BLaER1 (cell line): Measurements from ENCODE around the gene DOCK7.

ENCODE experiments used
- H3K27ac ChIP-seq: shearing (Covaris generic); formaldehyde crosslinking; 2 replicates; pipeline ENCODE4 v1.8.1; 2022
- H3K27me3 ChIP-seq: shearing (Covaris generic); formaldehyde crosslinking; 2 replicates; pipeline ENCODE4 v1.8.1; 2022
- H3K36me3 ChIP-seq: shearing (Covaris generic); formaldehyde crosslinking; 2 replicates; pipeline ENCODE4 v1.8.1; 2022
- H3K4me1 ChIP-seq: shearing (Covaris generic); formaldehyde crosslinking; 2 replicates; pipeline ENCODE4 v1.8.1; 2022
- H3K4me2 ChIP-seq: shearing (Covaris generic); formaldehyde crosslinking; 2 replicates; pipeline ENCODE4 v1.8.1; 2022
- H3K4me3 ChIP-seq: shearing (Covaris generic); formaldehyde crosslinking; 2 replicates; pipeline ENCODE4 v1.8.1; 2022
- H3K9ac ChIP-seq: shearing (Covaris generic); formaldehyde crosslinking; 2 replicates; pipeline ENCODE4 v1.8.1; 2022
- H3K9me3 ChIP-seq: shearing (Covaris generic); formaldehyde crosslinking; 2 replicates; pipeline ENCODE4 v1.8.1; 2022
- H4K20me1 ChIP-seq: shearing (Covaris generic); formaldehyde crosslinking; 2 replicates; pipeline ENCODE4 v1.8.1; 2022
- Cebpa-rat ChIP-seq: shearing (Covaris generic); IDR thresholded peaks from 2 replicates; pipeline ENCODE4 v1.8.1; 2022

Gene DOCK7

DNA sequence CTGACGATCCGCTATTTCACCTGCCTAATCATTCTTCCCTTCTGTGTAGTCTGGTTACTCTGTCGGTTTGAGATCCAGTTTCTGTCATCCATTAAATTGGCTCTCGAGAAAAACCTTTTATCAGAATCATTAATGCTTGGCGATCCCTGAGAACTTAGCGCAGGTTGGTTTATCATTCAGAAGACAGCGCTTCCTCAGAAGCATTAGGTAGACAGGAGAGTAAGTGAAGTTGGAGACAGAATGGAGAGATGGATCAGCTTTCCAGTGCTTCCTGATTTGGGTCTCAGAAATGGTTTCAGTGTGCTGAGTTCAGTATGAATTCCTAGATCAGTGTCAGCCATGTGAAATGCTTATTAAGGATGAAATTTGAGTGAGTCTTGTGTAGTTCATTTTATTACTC lies 250.0 kb downstream of the DOCK7 start:
- Histone ChIP-seq H3K9ac (peak overlapping the region; percentile 95), H3K27ac (peak overlapping the region; percentile 99), H3K9me3 (no peaks in the 10 kb centered on the region), H3K4me3 (peak overlapping the region; percentile 100), H3K4me1 (peaks cover 47% of the 10 kb centered on the region), H3K36me3 (peaks cover 25% of the 10 kb centered on the region), H3K27me3 (no peaks in the 10 kb centered on the region), H4K20me1 (peaks cover 52% of the 10 kb centered on the region), H3K4me2 (peak overlapping the region; percentile 74)
- TF ChIP-seq Cebpa-rat, result no peak

DNA sequence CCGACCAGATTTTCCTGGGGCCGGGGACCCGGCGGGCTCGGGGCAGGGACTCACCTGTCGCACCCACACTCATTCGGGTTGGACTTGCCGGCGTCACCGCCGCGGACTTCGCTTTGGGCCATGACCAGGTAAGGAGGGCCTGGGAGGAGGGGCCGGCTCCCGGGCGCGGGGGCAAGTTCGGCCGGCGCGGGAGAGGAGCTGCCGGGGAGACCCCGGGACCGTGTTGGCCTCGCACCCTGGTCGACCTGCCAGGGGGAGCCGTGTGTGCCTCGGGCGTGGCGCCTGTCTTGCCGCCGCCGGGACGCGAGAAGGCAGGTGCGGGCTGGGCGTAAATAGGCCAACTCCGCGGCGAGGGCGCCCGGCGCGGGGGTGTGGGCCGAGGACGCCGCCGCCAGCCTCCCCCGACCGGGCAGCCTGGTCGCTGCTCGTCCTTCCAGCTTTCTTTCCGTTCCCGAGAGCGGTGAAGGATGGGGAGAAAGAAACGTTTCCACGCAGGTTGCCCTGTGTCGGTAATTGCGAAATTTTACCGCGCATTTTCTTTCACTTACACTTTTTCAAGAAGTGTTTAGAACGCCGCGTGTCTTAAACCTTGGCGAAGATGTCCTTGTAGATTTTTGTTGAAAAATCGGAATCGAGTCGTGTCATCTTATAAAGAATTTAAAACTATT lies 250.8 kb downstream of the DOCK7 start:
- H3K4me3 ChIP-seq, result peak overlapping the region; percentile 100
- peak overlapping the region; percentile 74 for H3K4me2 ChIP-seq
- peak overlapping the region; percentile 95 for H3K9ac ChIP-seq
- H3K4me1 ChIP-seq, result peaks cover 47% of the 10 kb centered on the region
- H3K27me3 ChIP-seq, result no peaks in the 10 kb centered on the region
- no peaks in the 10 kb centered on the region for H3K9me3 ChIP-seq
- peaks cover 17% of the 10 kb centered on the region for H3K36me3 ChIP-seq
- TF ChIP-seq Cebpa-rat, result peak; percentile 56; the same call in 1 of the 2 replicates
- H3K27ac ChIP-seq, result peak overlapping the region; percentile 99
- peaks cover 52% of the 10 kb centered on the region for H4K20me1 ChIP-seq

DNA sequence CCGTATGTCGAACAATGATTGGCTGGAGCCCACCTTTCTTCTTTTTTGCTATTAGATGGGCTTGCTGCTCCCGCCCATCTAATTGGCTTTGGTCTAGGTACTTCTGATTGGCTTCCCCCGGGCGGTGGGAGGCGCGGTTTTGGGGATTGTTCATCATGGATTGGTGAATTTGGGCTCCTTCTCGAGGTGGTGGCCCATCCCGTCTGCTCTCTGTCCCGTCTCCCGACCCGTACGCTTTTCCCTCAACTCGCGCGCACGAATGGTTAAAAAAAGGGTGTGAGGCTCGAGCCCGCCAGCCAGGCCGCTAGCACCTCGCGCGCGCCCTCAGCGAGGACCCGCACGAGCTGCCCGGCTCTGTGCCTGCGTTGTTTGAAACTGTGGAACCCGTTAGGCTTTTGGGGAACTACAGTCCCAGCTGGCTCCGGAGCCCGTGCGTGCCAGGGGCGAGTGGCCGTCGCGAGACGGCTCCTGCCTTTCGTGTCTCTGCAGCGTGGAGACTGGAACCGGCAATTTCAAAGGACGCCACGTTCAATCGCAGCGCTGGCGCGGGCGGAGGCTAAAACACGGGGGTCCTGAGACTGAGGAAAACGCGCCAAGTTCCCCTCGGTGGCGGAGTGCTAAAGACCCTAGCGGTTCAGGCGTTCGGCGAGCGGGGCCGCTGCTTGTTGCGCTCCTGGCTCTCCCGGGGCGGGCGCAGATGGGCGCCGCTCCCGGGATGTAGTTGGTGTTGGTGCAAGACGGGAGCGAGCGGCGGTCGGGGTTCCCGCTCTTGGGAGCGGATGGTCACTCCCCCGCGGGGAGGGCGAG lies 251.5 kb downstream of the DOCK7 start, which contains the start of gene USP1:
TSS of gene USP1 (plus strand) at position 584 of the 807 bp plus-strand sequence. CDS start 2,819 bp downstream, outside the sequence.
- Histone ChIP-seq H3K36me3 (peaks cover 10% of the 10 kb centered on the region), H3K4me1 (peaks cover 47% of the 10 kb centered on the region), H3K27me3 (no peaks in the 10 kb centered on the region), H3K9ac (peak within 1 kb of the TSS; percentile 97), H3K4me2 (peak within 1 kb of the TSS; percentile 95), H3K9me3 (no peaks in the 10 kb centered on the region), H3K4me3 (peak within 1 kb of the TSS; percentile 100), H4K20me1 (peaks cover 46% of the 10 kb centered on the region), H3K27ac (peak within 1 kb of the TSS; percentile 99)
- no peak for TF ChIP-seq Cebpa-rat

DNA sequence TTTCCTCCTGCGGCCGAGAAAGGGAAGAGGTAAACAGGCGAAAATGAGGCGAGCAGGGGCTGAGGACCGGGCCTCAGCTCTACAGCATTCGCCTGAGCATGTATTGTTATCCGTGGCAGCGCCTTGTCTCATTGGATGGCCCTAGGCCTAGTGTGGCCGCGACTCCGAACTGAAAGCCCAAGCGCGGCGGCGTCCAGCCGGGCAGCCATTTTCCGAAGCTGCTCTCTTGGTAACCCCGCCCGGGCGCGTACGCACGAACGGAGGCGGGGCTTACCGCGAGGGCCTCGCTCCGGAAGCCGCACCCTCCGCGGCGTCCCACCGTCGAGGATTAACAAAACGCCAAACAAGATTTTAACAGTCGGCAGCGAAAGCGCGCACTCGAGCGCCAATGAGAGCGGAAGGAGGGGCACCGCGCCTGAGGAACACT lies 252.1 kb downstream of the DOCK7 start:
- Histone ChIP-seq H3K27me3 (no peaks in the 10 kb centered on the region), H3K27ac (peak overlapping the region; percentile 99), H3K4me3 (peak overlapping the region; percentile 100), H3K9me3 (no peaks in the 10 kb centered on the region), H3K4me2 (peak overlapping the region; percentile 95), H3K9ac (peak overlapping the region; percentile 97), H3K4me1 (peaks cover 48% of the 10 kb centered on the region), H3K36me3 (peaks cover 6% of the 10 kb centered on the region; the same call in 1 of the 2 replicates), H4K20me1 (peaks cover 40% of the 10 kb centered on the region)
- TF ChIP-seq Cebpa-rat, result no peak

DNA sequence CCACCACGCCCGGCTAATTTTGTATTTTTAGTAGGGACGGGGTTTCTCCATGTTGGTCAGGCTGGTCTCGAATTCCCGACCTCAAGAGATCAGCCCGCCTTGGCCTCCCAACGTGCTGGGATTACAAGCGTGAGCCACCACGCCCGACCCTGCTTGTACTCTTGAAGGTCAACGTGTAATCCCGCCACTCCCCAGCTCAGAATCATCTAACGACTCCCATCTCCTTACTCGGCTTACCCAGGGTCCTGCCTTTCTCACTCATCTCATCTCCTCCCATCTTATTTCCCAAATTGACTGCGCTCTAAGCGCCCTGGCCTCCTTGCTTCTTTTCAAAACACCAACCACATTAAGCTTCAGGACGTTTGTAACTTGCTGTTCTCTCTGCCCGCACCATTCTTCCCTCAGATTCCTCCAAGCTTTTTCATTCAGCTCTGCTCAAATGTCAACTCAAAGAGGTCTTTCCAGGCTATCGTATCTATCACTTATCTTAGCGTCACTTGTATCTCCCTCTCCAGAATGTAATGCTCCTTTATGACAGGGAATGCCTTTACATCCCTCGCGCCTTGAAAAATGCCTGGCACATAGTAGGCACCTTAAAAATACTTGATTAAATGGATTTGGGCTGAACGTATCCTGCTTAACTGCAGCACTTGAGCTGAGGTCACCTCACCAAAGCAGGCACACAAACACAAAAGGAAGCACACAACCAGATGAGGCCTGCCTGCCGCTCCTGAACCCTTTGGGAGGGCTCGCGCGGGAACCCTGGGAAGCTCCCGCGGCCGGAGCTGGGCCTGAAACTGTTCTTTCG lies 252.8 kb downstream of the DOCK7 start:
- Histone ChIP-seq H3K4me2 (peak overlapping the region; percentile 95), H3K36me3 (peaks cover 1% of the 10 kb centered on the region; the same call in 1 of the 2 replicates), H4K20me1 (peaks cover 33% of the 10 kb centered on the region), H3K9ac (peak overlapping the region; percentile 97), H3K27me3 (no peaks in the 10 kb centered on the region), H3K27ac (peak overlapping the region; percentile 99), H3K9me3 (no peaks in the 10 kb centered on the region), H3K4me1 (peaks cover 47% of the 10 kb centered on the region), H3K4me3 (peak overlapping the region; percentile 100)
- no peak for TF ChIP-seq Cebpa-rat

DNA sequence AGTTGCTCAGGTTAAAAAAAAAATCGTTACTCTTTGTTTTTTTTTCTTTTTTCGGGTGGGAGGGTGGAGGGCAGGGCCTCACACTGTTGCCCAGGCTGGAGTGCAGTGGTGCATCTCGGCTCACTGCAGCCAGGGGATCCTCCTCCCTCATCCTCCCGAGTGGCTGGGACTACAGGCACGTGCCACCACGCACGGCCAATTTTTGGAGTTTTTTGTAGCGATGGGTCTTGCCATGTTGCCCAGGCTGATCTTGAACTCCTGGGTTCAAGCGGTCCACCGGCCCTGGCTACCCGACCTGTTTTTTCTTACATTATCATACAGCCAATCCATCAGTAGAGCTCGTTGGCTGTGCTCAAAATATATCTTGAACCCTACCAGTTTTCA lies 253.6 kb downstream of the DOCK7 start:
- Histone ChIP-seq H3K9ac (no peak overlapping the region), H3K4me2 (peak overlapping the region; percentile 95; the same call in 1 of the 2 replicates), H4K20me1 (peaks cover 25% of the 10 kb centered on the region), H3K27ac (no peak overlapping the region), H3K9me3 (no peaks in the 10 kb centered on the region), H3K4me1 (peaks cover 40% of the 10 kb centered on the region), H3K36me3 (no peaks in the 10 kb centered on the region), H3K4me3 (no peak overlapping the region), H3K27me3 (no peaks in the 10 kb centered on the region)
- TF ChIP-seq Cebpa-rat, result no peak

DNA sequence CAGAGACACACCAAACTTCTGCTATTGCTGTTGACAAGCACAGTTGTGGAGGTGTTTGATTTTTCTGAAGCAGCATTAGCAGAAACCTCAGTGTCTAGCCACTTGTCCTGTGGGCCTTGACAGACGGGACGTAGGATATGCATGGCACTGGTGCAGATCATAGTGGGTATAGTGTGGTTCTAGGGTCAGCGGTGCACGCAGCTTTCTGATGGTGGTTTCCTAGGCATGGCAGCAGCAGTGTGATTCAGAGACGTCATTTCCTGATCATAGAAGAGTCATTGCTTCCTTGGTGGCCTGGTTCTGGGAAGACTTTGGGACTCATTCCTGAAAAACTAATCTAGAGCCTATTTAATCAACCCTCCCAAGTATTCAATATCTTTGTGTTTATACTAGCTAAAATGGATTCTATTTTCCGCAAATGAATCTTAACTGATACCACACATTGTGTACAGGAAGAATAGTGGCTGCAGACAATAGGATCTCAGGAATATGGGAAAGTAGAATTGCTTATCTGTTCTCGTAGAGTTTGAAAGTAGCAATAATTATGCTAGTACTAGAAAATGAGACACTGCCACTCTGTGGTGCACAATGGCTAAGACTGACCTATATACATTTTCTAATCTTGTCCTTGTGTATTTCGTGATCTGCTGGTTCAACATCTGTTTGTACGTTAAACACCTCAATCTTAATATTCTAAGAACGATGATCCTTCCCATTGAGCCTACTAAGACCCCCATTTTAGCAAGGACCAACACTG lies 254.1 kb downstream of the DOCK7 start:
- Histone ChIP-seq H3K9me3 (no peaks in the 10 kb centered on the region), H3K4me1 (peaks cover 34% of the 10 kb centered on the region), H3K27ac (no peak overlapping the region), H3K4me3 (no peak overlapping the region), H3K36me3 (no peaks in the 10 kb centered on the region), H4K20me1 (peaks cover 20% of the 10 kb centered on the region), H3K9ac (no peak overlapping the region), H3K4me2 (peak overlapping the region; percentile 95; the same call in 1 of the 2 replicates), H3K27me3 (no peaks in the 10 kb centered on the region)
- TF ChIP-seq Cebpa-rat, result no peak

DNA sequence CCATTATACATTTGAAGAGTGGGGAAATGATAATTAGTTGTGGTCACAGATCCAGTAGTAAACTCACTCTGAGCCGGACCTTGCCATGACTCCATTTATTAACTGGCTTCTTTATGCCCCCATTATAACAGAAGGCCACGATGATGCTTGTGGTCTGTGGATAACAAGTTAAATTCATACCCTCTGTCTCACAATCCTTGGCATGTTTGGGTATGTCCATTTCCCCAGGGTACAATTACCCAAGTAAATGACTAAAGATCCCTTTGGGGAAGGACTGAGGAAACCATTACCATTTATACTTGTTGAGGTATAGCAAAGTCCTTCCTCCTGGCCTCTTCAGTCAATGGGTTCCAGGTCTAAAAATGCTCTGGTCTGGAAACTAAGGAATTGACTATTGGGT lies 258.6 kb downstream of the DOCK7 start:
- H3K9ac ChIP-seq, result no peak overlapping the region
- no peak overlapping the region for H3K27ac ChIP-seq
- no peaks in the 10 kb centered on the region for H4K20me1 ChIP-seq
- peaks cover 25% of the 10 kb centered on the region for H3K4me1 ChIP-seq
- no peak for TF ChIP-seq Cebpa-rat
- H3K4me3 ChIP-seq, result no peak overlapping the region
- H3K36me3 ChIP-seq, result no peaks in the 10 kb centered on the region
- H3K4me2 ChIP-seq, result no peak overlapping the region
- H3K27me3 ChIP-seq, result no peaks in the 10 kb centered on the region
- no peaks in the 10 kb centered on the region for H3K9me3 ChIP-seq

DNA sequence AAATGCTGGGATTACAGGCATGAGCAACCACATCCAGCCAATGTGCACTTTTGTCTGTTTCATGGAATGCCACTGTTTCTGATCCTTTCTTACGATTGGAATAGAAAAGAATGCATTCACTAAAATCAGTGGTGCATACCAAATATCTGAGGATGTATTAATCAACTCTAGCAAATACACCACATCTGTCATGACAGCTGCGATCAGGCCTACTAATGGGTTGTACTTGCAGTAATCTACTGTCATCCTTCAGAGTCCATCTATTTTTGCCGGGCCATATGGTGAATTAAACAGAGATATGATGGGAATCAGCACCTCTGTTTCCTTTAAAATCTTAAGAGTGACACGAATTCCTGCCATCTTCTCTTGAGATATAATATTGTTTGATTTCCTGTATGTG lies 259.8 kb downstream of the DOCK7 start:
- H3K9me3 ChIP-seq, result no peaks in the 10 kb centered on the region

More for the DNA sequence above, 259.8 kb downstream of the DOCK7 start:
- no peak overlapping the region for H3K4me2 ChIP-seq
- no peak for TF ChIP-seq Cebpa-rat
- no peak overlapping the region for H3K27ac ChIP-seq
- no peak overlapping the region for H3K4me3 ChIP-seq
- H3K9ac ChIP-seq, result no peak overlapping the region
- no peaks in the 10 kb centered on the region for H4K20me1 ChIP-seq
- H3K36me3 ChIP-seq, result no peaks in the 10 kb centered on the region
- no peaks in the 10 kb centered on the region for H3K27me3 ChIP-seq
- peaks cover 13% of the 10 kb centered on the region for H3K4me1 ChIP-seq
